HG03520 (cell line): Measurements from ENCODE around the gene GPER1.
"Not testable (repeated sequence)": the region's sequence is repeated elsewhere in the genome, so short reads cannot be mapped to it uniquely, and the experiment has no call there.

Experiments used
- ATAC-seq: cut with Tn5 transposase; IDR thresholded peaks from one replicate; pipeline ENCODE4 v1.9.1; 2021; ENCODE audit warnings: mild to moderate bottlenecking, moderate library complexity; ENCODE audit not compliant: unreplicated experiment

The GPER1 gene

GRCh38 chr7:1087952-1088920 lies at the start of gene GPER1:
Gene GPER1, plus strand, starts transcription at chr7:1088113. Its CDS starts 3,616 bp downstream, at chr7:1091729.
- no peak for ATAC-seq

- ATAC-seq = not testable (repeated sequence)
Measured at GRCh38 chr7:1040233-1040632, 47.7 kb upstream of the GPER1 start.

- ATAC-seq = no peak
Measured at GRCh38 chr7:1040790-1041189, 47.1 kb upstream of the GPER1 start.

GRCh38 chr7:1041551-1042491 lies 46.1 kb upstream of the GPER1 start:
- no peak for ATAC-seq

- ATAC-seq = no peak
Measured at GRCh38 chr7:1042492-1042833, 45.5 kb upstream of the GPER1 start.

- no peak for ATAC-seq
Measured at GRCh38 chr7:1043552-1044188, 44.2 kb upstream of the GPER1 start.

- peak; percentile 83 for ATAC-seq
Measured at GRCh38 chr7:1044189-1045068, 43.5 kb upstream of the GPER1 start, which contains the start of gene GPR146. Gene GPR146, plus strand, starts transcription at chr7:1044546. Its CDS starts 12,970 bp downstream, at chr7:1057516.

- ATAC-seq = no peak
Measured at GRCh38 chr7:1045069-1046063, 42.5 kb upstream of the GPER1 start.

GRCh38 chr7:1046722-1047679 lies 40.9 kb upstream of the GPER1 start:
- ATAC-seq = no peak

- no peak for ATAC-seq
Measured at GRCh38 chr7:1049006-1049741, 38.7 kb upstream of the GPER1 start.

GRCh38 chr7:1049801-1050200 lies 38.1 kb upstream of the GPER1 start:
- ATAC-seq = no peak

GRCh38 chr7:1050254-1050906 lies 37.5 kb upstream of the GPER1 start:
- no peak for ATAC-seq

- no peak for ATAC-seq
Measured at GRCh38 chr7:1050956-1051690, 36.8 kb upstream of the GPER1 start.

- ATAC-seq = no peak
Measured at GRCh38 chr7:1052031-1052818, 35.7 kb upstream of the GPER1 start.

GRCh38 chr7:1053002-1053411 lies 34.9 kb upstream of the GPER1 start:
- ATAC-seq = no peak
